IMR-90 (cell line): Measurements from ENCODE around the gene RAET1G. TPM values are rescaled to one million over a fixed set of nuclear protein-coding genes. Genes with fewer than 3 reads are reported as not detected.

Experiments used
- ATAC-seq: fragments of 200-7000 bp; cut with Tn5 transposase; 2 replicates; pipeline ENCODE4 v1.9.1; 2020; ENCODE audit warnings: low read depth, mild to moderate bottlenecking, moderate library complexity
- BruUV-seq: library from RNA; stranded (reverse); fragments of 400-500 nt; replicated peaks from 2 replicates; lab custom pipeline; 2021; lab: Mats Ljungman, UMichigan
- CTCF ChIA-PET: fragments of 300-600 bp; formaldehyde crosslinking; extraction: SDS; loops from one replicate; lab custom pipeline; 2021; ENCODE audit warnings: antibody characterized with exemption; lab: Yijun Ruan, JAX
- POLR2A ChIA-PET: fragments of 300-600 bp; sonication (Branson Sonifier 250); formaldehyde crosslinking; loops from one replicate; lab custom pipeline; 2022; ENCODE audit warnings: antibody characterized with exemption; ENCODE audit not compliant: unreplicated experiment; lab: Charles Lee
- DNase-seq: peaks from one replicate; pipeline ENCODE4 v3.0.0; 2013
- H2AFZ ChIP-seq: replicated peaks from 2 replicates; pipeline ENCODE3; 2013; ENCODE audit warnings: low read length, mild to moderate bottlenecking; ENCODE audit not compliant: poor library complexity
- H2AK5ac ChIP-seq: 2 replicates; pipeline ENCODE4 v1.6.1; 2013; ENCODE audit warnings: low read depth, low read length, inconsistent platforms
- H2AK9ac ChIP-seq: replicated peaks from 2 replicates; pipeline ENCODE3; 2013; ENCODE audit warnings: mild to moderate bottlenecking, low read depth, low read length, moderate library complexity; ENCODE audit not compliant: poor library complexity
- H2BK120ac ChIP-seq: 2 replicates; pipeline ENCODE4 v1.6.1; 2013; ENCODE audit warnings: low read depth, low read length, inconsistent platforms
- H2BK15ac ChIP-seq: 3 replicates; pipeline ENCODE4 v1.6.1; 2013; ENCODE audit warnings: low read depth, low read length, inconsistent platforms
- H2BK20ac ChIP-seq: 2 replicates; pipeline ENCODE4 v1.6.1; 2013; ENCODE audit warnings: low read depth, mild to moderate bottlenecking, inconsistent platforms, low read length, moderate library complexity
- H2BK5ac ChIP-seq: 2 replicates; pipeline ENCODE4 v1.6.1; 2013; ENCODE audit warnings: mild to moderate bottlenecking, low read depth, low read length, inconsistent platforms; ENCODE audit not compliant: poor library complexity, severe bottlenecking
- H3K14ac ChIP-seq: replicated peaks from 2 replicates; pipeline ENCODE4 v1.6.1; 2013; ENCODE audit warnings: low read depth, low read length, inconsistent platforms
- H3K18ac ChIP-seq: 2 replicates; pipeline ENCODE4 v1.6.1; 2013; ENCODE audit warnings: low read depth, low read length, control low read depth
- H3K23ac ChIP-seq: 2 replicates; pipeline ENCODE4 v1.6.1; 2013; ENCODE audit warnings: low read depth, low read length, inconsistent platforms
- H3K27ac ChIP-seq: 2 replicates; pipeline ENCODE4 v1.5.1; 2013; ENCODE audit warnings: mild to moderate bottlenecking, control low read depth, low read length; ENCODE audit not compliant: insufficient read depth
- H3K27me3 ChIP-seq: 2 replicates; pipeline ENCODE4 v1.6.1; 2013; ENCODE audit warnings: low read length; ENCODE audit not compliant: control insufficient read depth, insufficient read depth
- H3K36me3 ChIP-seq: 2 replicates; pipeline ENCODE4 v1.6.1; 2013; ENCODE audit warnings: low read length, mixed read lengths; ENCODE audit not compliant: control insufficient read depth, insufficient read depth
- H3K4ac ChIP-seq: 2 replicates; pipeline ENCODE4 v1.6.1; 2013; ENCODE audit warnings: low read depth, low read length, inconsistent platforms
- H3K4me1 ChIP-seq: 2 replicates; pipeline ENCODE4 v1.6.1; 2013; ENCODE audit warnings: low read length, mixed read lengths; ENCODE audit not compliant: control insufficient read depth, insufficient read depth
- H3K4me2 ChIP-seq: 2 replicates; pipeline ENCODE4 v1.6.1; 2013; ENCODE audit warnings: low read depth, mild to moderate bottlenecking, control low read depth, low read length, moderate library complexity
- H3K4me3 ChIP-seq: 2 replicates; pipeline ENCODE4 v1.5.1; 2013; ENCODE audit warnings: low read depth, mild to moderate bottlenecking, control low read depth, low read length, moderate library complexity; ENCODE audit not compliant: insufficient read depth
- H3K56ac ChIP-seq: 2 replicates; pipeline ENCODE4 v1.6.1; 2013; ENCODE audit warnings: low read length, inconsistent platforms; ENCODE audit not compliant: insufficient read depth; ENCODE audit errors: extremely low read depth
- H3K79me1 ChIP-seq, 2 experiments: 2 replicates each; pipeline ENCODE4 v1.6.1; 2013; ENCODE audit warnings: low read length in 2 of 2, inconsistent platforms in 1 of 2, low read depth in 1 of 2
- H3K9ac ChIP-seq: 2 replicates; pipeline ENCODE4 v1.6.1; 2013; ENCODE audit warnings: low read depth, low read length, control low read depth
- H3K9me1 ChIP-seq: 2 replicates; pipeline ENCODE4 v1.6.1; 2013; ENCODE audit warnings: low read length, inconsistent platforms; ENCODE audit not compliant: insufficient read depth
- H3K9me3 ChIP-seq: 2 replicates; pipeline ENCODE4 v1.6.1; 2013; ENCODE audit warnings: low read length; ENCODE audit not compliant: control insufficient read depth, insufficient read depth
- H4K20me1 ChIP-seq: 2 replicates; pipeline ENCODE4 v1.6.1; 2013; ENCODE audit warnings: low read length, inconsistent platforms; ENCODE audit not compliant: insufficient read depth
- H4K5ac ChIP-seq: 2 replicates; pipeline ENCODE4 v1.6.1; 2013; ENCODE audit warnings: mild to moderate bottlenecking, low read depth, low read length, control low read depth
- H4K8ac ChIP-seq, 2 experiments: 2 replicates each; pipeline ENCODE4 v1.6.1; 2013; ENCODE audit warnings: low read depth in 2 of 2, low read length in 2 of 2, control low read depth in 1 of 2, inconsistent platforms in 1 of 2
- H4K91ac ChIP-seq: 2 replicates; pipeline ENCODE4 v1.6.1; 2013; ENCODE audit warnings: low read depth, low read length, inconsistent platforms; ENCODE audit not compliant: insufficient read depth
- BHLHE40 ChIP-seq: fragments of 150-350 bp; IDR thresholded peaks from 2 replicates; pipeline ENCODE4 v1.6.1; 2016; ENCODE audit warnings: mild to moderate bottlenecking, low read depth, low read length
- FOS ChIP-seq: fragments of 150-350 bp; IDR thresholded peaks from 2 replicates; pipeline ENCODE4 v1.6.1; 2016; ENCODE audit warnings: low read depth, low read length
- MAZ ChIP-seq: IDR thresholded peaks from 2 replicates; pipeline ENCODE4 v1.6.1; 2012; ENCODE audit warnings: low read depth, mild to moderate bottlenecking, low read length, improper control_type of control experiment, moderate library complexity, borderline replicate concordance
- MXI1 ChIP-seq: IDR thresholded peaks from 2 replicates; pipeline ENCODE4 v1.6.1; 2012; ENCODE audit warnings: low read depth, mild to moderate bottlenecking, low read length, moderate library complexity, borderline replicate concordance
- POLR2A ChIP-seq: IDR thresholded peaks from 2 replicates; pipeline ENCODE4 v1.6.1; 2012; ENCODE audit warnings: mild to moderate bottlenecking, low read depth, low read length
- RAD21 ChIP-seq: IDR thresholded peaks from 2 replicates; pipeline ENCODE4 v1.6.1; 2012; ENCODE audit warnings: low read length, improper control_type of control experiment
- RCOR1 ChIP-seq: IDR thresholded peaks from 2 replicates; pipeline ENCODE4 v1.6.1; 2012; ENCODE audit warnings: mild to moderate bottlenecking, low read length, improper control_type of control experiment; ENCODE audit not compliant: insufficient replicate concordance
- RFX5 ChIP-seq: IDR thresholded peaks from 2 replicates; pipeline ENCODE4 v1.8.0; 2012; ENCODE audit warnings: low read depth, mild to moderate bottlenecking, low read length, moderate library complexity
- USF2 ChIP-seq: fragments of 150-350 bp; IDR thresholded peaks from 2 replicates; pipeline ENCODE4 v1.6.1; 2017; ENCODE audit warnings: mild to moderate bottlenecking, antibody characterized with exemption, low read length, low read depth
- WGBS, 2 experiments: methylation state at CpG; one replicate each; pipeline versions ENCODE4 v1.1.5 to v1.1.7; 2013; ENCODE audit warnings: missing lambda C conversion rate in 2 of 2; ENCODE audit not compliant: insufficient read length in 1 of 2; ENCODE audit errors: extremely low coverage in 2 of 2; 5-methylcytosine and 5-hydroxymethylcytosine counted together
- dilution Hi-C: fragments of 300-500 bp; cut with HindIII; formaldehyde crosslinking; loops from one replicate; pipeline ENCODE4 v1.14.3; 2018; ENCODE audit warnings: low sequenced_read_pairs; ENCODE audit not compliant: unreplicated experiment
- in situ Hi-C: fragments of 300-500 bp; cut with MboI; formaldehyde crosslinking; loops from 3 replicates; pipeline ENCODE4 v1.14.3; 2019; ENCODE audit warnings: low sequenced_read_pairs, inconsistent platforms, mixed read lengths
- intact Hi-C: fragments of 100-400 bp; cut with micrococcal nuclease; formaldehyde crosslinking; loops from 2 replicates; pipeline ENCODE4 v1.10.0; 2022
- polyA plus RNA-seq, 3 experiments: library from polyadenylated mRNA; depleted of rRNA; stranded (reverse); fragments of >200 nt; gene quantifications; 2 replicates each; pipeline ENCODE4 v1.2.3, GENCODE V29; 2012; ENCODE audit warnings: low replicate concordance in 1 of 3
- total RNA-seq: library from RNA; depleted of rRNA; stranded (reverse); fragments of >200 nt; gene quantifications from 2 replicates; pipeline ENCODE4 v1.2.3, GENCODE V29; 2012

The RAET1G gene
- total and polyA plus RNA-seq, 2 of the 4 experiments (the other 2 are of a cell fraction): 1.3 to 4.2 TPM

- no peak overlapping the region for H3K14ac ChIP-seq
- dilution Hi-C loops: no loop called here
- 31% methylated on average over 2 of the region's 9 CpGs; no CpG with 5 or more reads in 1 of the 2 experiments for WGBS, 2 experiments
- no peak overlapping the region for H3K4me3 ChIP-seq
- peaks cover 45% of the 10 kb centered on the region for H3K27me3 ChIP-seq
- H2AK9ac ChIP-seq: no peak overlapping the region
- intact Hi-C loops: no loop called here
- in situ Hi-C loops: no loop called here
- no peak overlapping the region for H3K4me2 ChIP-seq
- TF ChIP-seq MXI1 (no peak), BHLHE40 (no peak), MAZ (no peak), POLR2A (no peak), USF2 (no peak), RAD21 (no peak), RFX5 (no peak), RCOR1 (no peak), FOS (no peak)
- ATAC-seq (no peak), DNase-seq (no peak)
- H4K8ac ChIP-seq: no peak overlapping the region
- no TSS peak for BruUV-seq
- no peaks in the 10 kb centered on the region for H3K4me1 ChIP-seq
- H4K5ac ChIP-seq: no peak overlapping the region
- H4K20me1 ChIP-seq: no peaks in the 10 kb centered on the region
- H2BK20ac ChIP-seq: no peak overlapping the region
- H3K23ac ChIP-seq: no peak overlapping the region
- no peaks in the 10 kb centered on the region for H3K79me1 ChIP-seq
- H3K56ac ChIP-seq: no peak overlapping the region
- no peak overlapping the region for H3K18ac ChIP-seq
- H3K4ac ChIP-seq: no peak overlapping the region
- no peak overlapping the region for H2AK5ac ChIP-seq
- no peaks in the 10 kb centered on the region for H3K9me1 ChIP-seq
- no peak overlapping the region for H2BK15ac ChIP-seq
- H4K91ac ChIP-seq: no peak overlapping the region
- CTCF ChIA-PET: no interaction called here
- no peak overlapping the region for H2AFZ ChIP-seq
- no peak overlapping the region for H3K9ac ChIP-seq
- no peak overlapping the region for H2BK120ac ChIP-seq
- POLR2A ChIA-PET: no interaction called here
- no peak overlapping the region for H3K27ac ChIP-seq
- no peak overlapping the region for H2BK5ac ChIP-seq
- H3K36me3 ChIP-seq: no peaks in the 10 kb centered on the region
- no peaks in the 10 kb centered on the region for H3K9me3 ChIP-seq
These were observed 28.2 kb upstream of the RAET1G start for GRCh38 chr6:149951096-149951495.
